Measurements from ENCODE around the gene CYTH1.

The CYTH1 gene

DNA sequence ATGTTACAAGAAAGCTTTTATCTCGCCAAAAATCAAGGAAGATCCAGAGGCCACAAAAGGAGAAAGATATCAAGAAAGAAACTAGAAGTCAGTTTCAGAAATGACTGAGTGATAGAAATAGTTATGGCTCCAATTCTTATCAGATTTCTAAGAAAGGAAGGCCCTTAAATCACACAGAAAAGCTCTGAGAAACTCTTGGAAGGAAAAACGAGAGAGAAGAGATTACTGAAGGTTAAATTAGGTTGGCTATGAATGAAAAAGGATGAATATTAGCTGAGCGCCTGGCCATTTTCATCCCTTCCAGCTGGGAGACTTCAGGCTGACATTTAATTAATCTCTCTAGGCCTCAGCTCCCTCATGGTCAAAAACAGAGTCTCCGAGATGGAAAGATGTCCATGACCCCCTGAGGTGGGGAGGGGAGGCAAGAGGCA is 72.3 kb downstream of the CYTH1 start:
- DNase-seq: no peak

DNA sequence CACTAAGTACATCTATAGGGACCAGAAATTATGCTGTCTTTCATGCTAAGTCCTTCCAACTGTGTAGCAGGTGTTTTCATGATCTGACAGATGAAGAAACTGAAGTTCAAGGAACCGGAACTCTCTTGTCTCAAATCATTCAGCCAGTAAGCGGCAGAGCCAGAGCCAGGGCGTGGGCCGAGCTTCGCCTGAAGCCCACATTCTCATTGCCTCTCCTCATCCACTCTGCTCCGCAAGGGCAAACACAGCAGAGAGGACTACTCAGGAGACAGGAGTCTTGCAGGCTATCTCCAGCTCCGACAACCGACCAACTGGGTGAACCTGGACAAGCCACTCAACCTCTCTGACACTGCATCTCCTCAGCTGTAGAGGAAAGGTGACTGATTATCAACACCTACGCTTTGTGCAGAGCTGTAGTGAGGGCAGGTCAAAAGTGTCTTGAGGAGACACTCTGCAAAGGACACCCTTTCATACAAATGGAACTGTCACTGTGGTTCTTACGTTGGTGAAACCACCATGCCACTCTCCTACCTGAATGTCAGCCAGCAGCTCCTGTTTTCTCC is 72.9 kb downstream of the CYTH1 start:
- DNase-seq: no peak

DNA sequence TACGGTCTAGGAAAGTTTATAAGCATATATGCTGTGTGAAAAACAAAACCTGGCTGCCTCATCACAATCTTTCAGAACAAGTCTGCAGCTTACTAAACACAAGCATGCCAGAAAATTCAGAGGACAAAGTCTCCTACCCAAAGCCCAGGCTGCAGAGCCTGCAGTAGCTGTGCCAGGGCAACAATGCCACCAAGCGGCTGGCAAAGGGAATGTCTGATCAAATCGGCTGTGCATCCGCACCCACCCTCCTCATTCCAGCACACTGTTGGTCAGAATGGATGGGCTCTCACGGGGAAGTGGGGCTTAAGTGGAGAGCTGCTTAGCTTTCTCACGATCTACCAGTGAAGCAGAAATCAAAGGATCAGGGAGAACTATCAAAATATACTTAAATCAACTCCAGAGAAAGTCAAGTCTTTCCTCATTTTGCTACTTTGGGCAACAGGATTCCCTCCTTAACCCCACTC is 73.5 kb downstream of the CYTH1 start:
- DNase-seq: peak; percentile 34

- no peak for DNase-seq
Observed at GRCh38 chr17:78707923-78708322, 74.2 kb downstream of the CYTH1 start.

DNA sequence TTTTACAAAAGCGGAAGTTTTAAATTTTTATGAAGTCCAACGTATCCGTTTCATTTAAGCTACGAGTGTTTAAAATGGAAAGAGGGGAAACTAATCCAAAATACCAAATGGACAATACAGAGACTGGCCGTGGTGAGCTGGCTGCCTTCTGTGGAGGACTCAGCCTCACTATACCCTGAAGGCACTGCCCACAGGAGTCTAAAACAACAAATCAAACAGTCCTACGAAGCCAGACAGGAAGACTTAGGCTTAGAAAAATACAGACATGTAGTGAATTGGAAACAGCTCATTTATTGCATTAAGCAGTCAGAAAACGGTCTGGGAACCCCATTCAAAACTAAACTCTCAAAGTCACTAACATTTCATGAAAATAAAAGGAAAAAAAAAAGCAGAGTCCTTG is 75.1 kb downstream of the CYTH1 start:
- DNase-seq: no peak

DNA sequence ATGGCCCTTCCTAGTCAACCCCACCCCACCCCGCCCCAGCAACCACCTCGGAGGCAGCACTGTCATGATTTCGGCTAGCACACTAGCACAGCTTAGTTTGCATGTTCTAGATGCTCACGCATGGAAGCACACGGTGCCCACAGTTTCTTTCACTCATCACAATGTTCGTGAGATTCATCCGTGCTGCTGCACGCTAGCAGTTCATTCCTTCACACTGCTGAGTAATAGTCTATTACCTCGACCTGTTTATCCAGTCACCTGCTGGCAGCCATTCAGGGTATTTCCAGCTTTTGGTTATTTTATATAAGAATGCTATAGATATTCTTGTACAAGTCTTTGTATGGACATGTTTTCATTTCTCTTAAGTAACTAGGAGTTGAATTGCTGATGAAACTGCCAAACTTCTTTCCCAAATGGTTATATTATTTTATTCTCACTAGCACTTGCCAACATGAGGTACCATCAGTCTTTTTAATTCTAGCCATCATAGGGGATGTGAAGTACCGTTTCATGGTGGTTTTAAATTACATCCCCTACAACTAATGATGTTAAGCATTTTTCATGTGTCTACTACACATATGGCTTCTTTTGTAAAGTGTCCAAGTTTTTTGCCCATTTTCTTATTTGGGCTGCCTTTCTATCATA is 75.7 kb downstream of the CYTH1 start:
- DNase-seq: no peak

DNA sequence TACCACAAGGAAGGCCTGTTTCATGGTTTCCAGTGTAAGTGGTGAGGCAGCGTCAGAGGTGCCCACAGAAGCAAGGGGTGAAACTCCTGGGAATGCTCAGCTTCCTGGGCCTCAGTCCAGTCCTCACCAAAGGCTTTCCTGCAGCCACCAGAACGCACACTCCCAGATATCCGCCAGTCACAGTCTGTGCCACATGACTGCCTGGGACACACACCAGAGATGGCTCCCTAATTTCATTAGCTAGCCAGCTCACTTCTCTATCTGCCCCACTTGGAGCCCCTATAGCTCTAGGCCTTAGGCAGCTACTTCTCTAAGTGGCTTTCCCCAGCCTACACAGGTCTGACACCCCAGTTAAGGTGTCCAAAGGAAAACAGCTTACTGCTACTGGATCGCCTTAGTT is 77.0 kb downstream of the CYTH1 start:
- DNase-seq: no peak

- DNase-seq: no peak
Observed at GRCh38 chr17:78704594-78704993, 77.5 kb downstream of the CYTH1 start.

DNA sequence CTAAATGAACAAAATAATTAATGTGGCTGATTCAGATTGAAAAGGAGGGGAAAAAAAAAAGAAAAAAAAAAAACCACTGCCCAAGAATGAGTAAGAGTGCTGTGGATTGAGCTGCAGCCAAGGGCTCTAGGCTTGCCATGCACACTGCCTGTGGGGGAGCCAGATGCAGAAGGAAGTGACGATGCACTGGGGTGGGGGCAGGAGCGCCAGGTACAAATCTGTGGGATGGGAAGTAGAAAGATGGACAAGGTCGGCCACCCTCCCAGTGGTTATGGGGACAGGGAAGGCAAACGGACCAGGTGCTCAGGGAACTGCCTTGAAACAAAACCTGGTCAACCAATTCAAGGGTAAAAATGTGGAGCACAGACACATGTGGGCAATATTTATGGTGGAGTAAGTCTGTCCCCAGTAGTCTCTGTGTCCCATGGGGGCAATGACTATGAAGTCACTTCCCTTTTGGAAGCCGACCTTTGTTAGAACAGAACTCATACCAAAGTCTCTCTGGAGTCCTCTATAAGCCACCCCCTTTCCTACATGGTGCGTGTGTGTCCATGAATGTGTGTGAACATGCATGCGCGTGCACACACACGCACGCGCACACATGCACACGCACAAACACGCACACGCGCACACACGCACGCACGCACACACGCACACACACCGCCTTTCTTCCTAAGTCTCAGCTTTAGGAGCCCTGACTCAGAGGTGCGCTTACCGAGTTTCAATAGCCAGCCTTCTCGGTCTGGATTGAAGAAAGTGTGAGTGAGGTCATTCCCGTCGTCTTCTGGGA is 84.3 kb downstream of the CYTH1 start:
- no peak for DNase-seq

- no peak for DNase-seq
Observed at GRCh38 chr17:78697122-78697521, 85.0 kb downstream of the CYTH1 start.

DNA sequence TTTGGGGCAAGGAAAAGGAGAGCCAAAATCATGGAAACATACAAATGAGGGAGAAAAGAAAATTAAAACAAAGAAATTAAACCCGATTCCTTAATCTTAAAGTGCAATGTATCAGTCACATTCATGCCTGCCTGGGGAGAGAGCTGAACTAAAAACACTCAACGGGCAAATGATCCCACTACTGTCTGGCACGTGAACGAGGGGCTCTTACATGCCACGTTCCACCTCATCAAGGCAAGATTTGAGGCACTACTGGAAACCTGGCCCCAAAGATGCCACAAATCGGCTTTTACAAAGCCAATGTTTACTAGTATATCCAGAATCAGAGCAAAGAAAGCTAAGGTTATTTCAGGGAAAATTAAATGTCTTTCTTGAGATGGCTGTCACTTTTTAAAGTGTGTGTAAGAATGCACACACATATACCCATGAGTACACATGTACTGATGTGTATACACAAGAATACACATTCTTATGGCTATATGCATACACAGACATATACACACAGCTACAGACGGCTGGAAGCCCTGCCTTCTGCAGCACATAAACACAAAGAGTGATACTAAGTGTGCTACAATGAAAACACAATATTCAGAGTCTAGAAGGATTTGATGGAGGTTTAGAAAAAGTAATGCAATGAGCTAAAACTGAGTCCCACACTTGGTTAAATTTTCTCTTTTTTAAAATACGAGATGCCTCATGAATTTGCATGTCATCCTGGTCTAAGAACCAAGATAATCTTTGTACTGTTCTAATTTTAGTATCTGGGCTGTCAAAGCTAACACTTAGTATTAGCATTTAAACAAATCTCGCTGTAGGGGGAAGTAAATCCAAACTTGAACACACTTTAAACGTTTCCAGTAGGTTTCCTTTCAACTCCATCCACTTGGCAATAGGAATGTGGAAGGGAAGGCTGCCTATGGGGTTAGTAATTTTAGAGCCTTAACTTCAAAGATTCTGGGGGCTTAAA is 85.8 kb downstream of the CYTH1 start:
- no peak for DNase-seq

GRCh38 chr17:78694805-78695531 is 87.1 kb downstream of the CYTH1 start:
- no peak for DNase-seq

- DNase-seq: no peak
Observed at GRCh38 chr17:78693346-78694083, 88.6 kb downstream of the CYTH1 start.

GRCh38 chr17:78692460-78693010 is 89.5 kb downstream of the CYTH1 start:
- no peak for DNase-seq

- DNase-seq: no peak
Observed at GRCh38 chr17:78689029-78689428, 93.0 kb downstream of the CYTH1 start.

- no peak for DNase-seq
Observed at GRCh38 chr17:78687944-78688343, 94.1 kb downstream of the CYTH1 start.

DNA sequence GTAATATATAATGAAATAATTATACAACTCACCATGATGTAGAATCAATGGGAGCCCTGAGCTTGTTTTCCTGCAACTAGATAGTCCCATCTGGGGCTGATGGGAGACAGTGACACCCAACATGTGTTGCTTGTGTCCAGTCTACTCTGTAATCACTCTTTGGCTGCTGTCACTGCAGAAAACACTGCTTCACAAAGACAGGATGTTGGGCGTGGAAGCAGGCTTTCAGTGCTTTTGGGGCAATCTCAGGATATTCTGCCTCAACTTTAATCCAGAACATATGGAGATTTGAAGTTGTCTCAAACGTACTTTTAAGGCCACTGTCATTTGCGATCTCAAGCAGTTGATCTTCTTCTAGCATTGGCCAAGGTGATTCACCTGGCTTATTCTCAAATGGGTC is 94.9 kb downstream of the CYTH1 start:
- DNase-seq: no peak

DNA sequence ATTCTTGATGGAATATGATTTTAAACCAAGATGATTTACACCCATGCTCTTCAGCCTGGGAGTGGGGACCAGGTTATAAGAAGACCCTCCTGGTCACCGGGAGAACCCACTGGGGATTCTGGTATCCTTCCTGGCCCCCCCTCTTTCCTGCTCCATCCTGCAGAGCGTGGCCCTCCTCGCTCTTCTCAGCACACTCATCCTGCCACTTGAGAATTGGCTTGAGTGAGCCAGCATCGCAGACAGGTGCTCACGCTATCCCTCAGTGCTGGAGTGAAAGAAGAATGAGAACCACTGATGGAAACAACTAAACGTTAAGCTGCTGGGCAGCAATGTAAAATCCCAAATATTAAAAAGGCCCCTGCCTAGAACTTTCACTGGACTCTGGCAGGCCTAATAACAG is 98.0 kb downstream of the CYTH1 start:
- no peak for DNase-seq

- no peak for DNase-seq
Observed at GRCh38 chr17:78683408-78683961, 98.6 kb downstream of the CYTH1 start.

DNA sequence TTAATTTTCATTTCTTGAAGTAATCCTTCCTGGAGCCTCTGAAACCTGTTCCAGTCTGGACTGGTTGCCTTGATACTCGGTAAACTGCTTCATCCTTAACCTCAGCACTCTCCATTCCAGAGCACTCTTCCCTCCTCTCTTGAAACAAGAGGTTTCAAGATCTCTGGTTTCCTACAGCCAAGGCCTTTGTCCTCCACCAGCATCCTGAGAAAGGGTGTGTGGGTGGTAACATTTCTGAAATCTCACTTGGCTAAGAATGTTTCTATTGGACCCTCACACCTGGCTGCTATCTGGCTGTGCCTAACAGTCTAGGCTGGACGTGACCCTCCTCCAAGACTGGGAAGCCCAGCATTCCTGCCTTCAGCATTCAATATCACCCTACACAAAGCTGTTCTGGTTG is 99.7 kb downstream of the CYTH1 start:
- DNase-seq: no peak

GRCh38 chr17:78680436-78680835 is 101.6 kb downstream of the CYTH1 start:
- DNase-seq: no peak
